Esophagus muscularis mucosa (tissue), 4 donors: ENCODE data around the gene RBMS3. TPM values are rescaled to one million over a fixed set of nuclear protein-coding genes. Genes with fewer than 3 reads are reported as not detected.
"Not testable (repeated sequence)": the region's sequence is repeated elsewhere in the genome, so short reads cannot be mapped to it uniquely, and the experiment has no call there.

ENCODE experiments used
- DNase-seq: peaks from one replicate; pipeline ENCODE4 v3.0.0-alpha.2; 2017; ENCODE audit errors: extremely low spot score
- H3K27ac ChIP-seq, 4 donors: fragments of 200-600 bp; sonication (generic); replicated peaks in 1 of 4; 1 replicate in 3 of 4; 2 replicates in 1 of 4; pipeline ENCODE4 v1.5.1; 2016 to 2019; ENCODE audit warnings: mild to moderate bottlenecking in 1 of 4
- H3K27me3 ChIP-seq, 4 donors: fragments of 200-600 bp; sonication (generic); one replicate each; pipeline versions ENCODE4 v1.5.1 to v1.6.0; 2016 to 2019
- H3K36me3 ChIP-seq, 4 donors: fragments of 200-600 bp; sonication (generic); one replicate each; pipeline ENCODE4 v1.5.1; 2016 to 2019
- H3K4me1 ChIP-seq, 4 donors: fragments of 200-600 bp; sonication (generic); one replicate each; pipeline ENCODE4 v1.5.1; 2016 to 2019
- H3K4me3 ChIP-seq, 4 donors: fragments of 200-600 bp; sonication (generic); 1 replicate in 2 of 4; 2 replicates in 2 of 4; pipeline ENCODE4 v1.5.1; 2016 to 2019; ENCODE audit warnings: mild to moderate bottlenecking in 4 of 4, moderate library complexity in 1 of 4
- H3K9me3 ChIP-seq, 4 donors: fragments of 200-600 bp; sonication (generic); 1 replicate in 3 of 4; 2 replicates in 1 of 4; pipeline ENCODE4 v1.5.1; 2016 to 2019
- EP300 ChIP-seq: sonication (generic); formaldehyde crosslinking; IDR thresholded peaks from one replicate; pipeline ENCODE4 v1.6.1; 2017; ENCODE audit warnings: antibody characterized with exemption
- POLR2A ChIP-seq: fragments of 450-650 bp; IDR thresholded peaks from one replicate; pipeline ENCODE4 v1.6.1; 2017; ENCODE audit warnings: antibody characterized with exemption, moderate library complexity, mild to moderate bottlenecking, low read depth
- POLR2AphosphoS5 ChIP-seq, 2 donors: sonication (generic); formaldehyde crosslinking; IDR thresholded peaks; one replicate each; pipeline ENCODE4 v1.6.1; 2017; ENCODE audit warnings: antibody characterized with exemption in 2 of 2
- WGBS: methylation state at CpG from one replicate; pipeline ENCODE4 v1.1.5; 2018; 5-methylcytosine and 5-hydroxymethylcytosine counted together
- intact Hi-C: fragments of 100-400 bp; cut with DNase I; formaldehyde crosslinking; loops from one replicate; pipeline ENCODE4 v1.15.1; 2023
- total RNA-seq, 4 donors: library from RNA; depleted of rRNA; stranded (reverse); fragments of >200 nt; gene quantifications; one replicate each; pipeline versions ENCODE4 v1.1.0 to v1.2.1, GENCODE V29; 2016
- TF ChIP-seq, protein P1 (sequence below), 3 experiments: fragments of 200-600 bp in 2 of 3; fragments of 450-650 bp in 1 of 3; sonication (generic) in 2 of 3; IDR thresholded peaks; one replicate each; pipeline ENCODE4 v1.5.1; 2017 to 2019; ENCODE audit warnings: antibody characterized with exemption in 3 of 3, mild to moderate bottlenecking in 2 of 3, moderate library complexity in 1 of 3

RBMS3 gene
- total RNA-seq, 4 donors from 2014 or later = 53.0 to 81.5 (median 61.2) TPM

DNA sequence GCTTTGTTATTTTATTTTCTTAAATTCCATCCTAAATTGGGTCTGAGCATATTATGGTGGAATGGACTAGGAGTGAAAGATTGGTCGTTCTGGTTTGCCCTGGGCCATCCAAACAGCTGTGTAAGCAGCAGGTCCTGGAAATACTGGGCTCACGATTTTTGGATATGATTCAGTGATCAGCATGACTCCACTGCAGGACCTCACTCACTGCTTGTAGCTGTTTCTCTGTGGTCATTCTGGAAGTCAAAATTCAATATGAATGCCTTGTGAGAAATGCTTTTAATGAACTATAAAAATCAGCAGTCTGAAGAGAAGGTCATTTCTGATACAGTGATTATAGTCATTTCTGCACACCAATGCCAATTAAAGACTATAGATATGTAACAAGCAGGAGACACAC lies 185.0 kb downstream of the RBMS3 start:
- no peak for DNase-seq
- H3K4me3 ChIP-seq = no peak overlapping the region
- intact Hi-C loops = loop anchor here (5.0 kb wide), 1 partner anchor 34 kb away; no protein-coding TSS in a partner anchor
- H3K4me1 ChIP-seq = peaks cover 0 to 16% (median 8%) of the 10 kb centered on the region in 4 donors
- TF ChIP-seq POLR2AphosphoS5 (IDR thresholded peaks at IDR 0.05) = no peak
- TF ChIP-seq POLR2A = no peak
- TF ChIP-seq EP300 = no peak
- TF ChIP-seq, protein P1, sequence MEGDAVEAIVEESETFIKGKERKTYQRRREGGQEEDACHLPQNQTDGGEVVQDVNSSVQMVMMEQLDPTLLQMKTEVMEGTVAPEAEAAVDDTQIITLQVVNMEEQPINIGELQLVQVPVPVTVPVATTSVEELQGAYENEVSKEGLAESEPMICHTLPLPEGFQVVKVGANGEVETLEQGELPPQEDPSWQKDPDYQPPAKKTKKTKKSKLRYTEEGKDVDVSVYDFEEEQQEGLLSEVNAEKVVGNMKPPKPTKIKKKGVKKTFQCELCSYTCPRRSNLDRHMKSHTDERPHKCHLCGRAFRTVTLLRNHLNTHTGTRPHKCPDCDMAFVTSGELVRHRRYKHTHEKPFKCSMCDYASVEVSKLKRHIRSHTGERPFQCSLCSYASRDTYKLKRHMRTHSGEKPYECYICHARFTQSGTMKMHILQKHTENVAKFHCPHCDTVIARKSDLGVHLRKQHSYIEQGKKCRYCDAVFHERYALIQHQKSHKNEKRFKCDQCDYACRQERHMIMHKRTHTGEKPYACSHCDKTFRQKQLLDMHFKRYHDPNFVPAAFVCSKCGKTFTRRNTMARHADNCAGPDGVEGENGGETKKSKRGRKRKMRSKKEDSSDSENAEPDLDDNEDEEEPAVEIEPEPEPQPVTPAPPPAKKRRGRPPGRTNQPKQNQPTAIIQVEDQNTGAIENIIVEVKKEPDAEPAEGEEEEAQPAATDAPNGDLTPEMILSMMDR (IDR thresholded peaks at IDR 0.05) = no peak
- WGBS = 45% methylated on average over 2 of the region's 2 CpGs
- no peaks in the 10 kb centered on the region for H3K36me3 ChIP-seq
- no peak overlapping the region for H3K27ac ChIP-seq
- no peaks in the 10 kb centered on the region for H3K9me3 ChIP-seq
- no peaks in the 10 kb centered on the region for H3K27me3 ChIP-seq

DNA sequence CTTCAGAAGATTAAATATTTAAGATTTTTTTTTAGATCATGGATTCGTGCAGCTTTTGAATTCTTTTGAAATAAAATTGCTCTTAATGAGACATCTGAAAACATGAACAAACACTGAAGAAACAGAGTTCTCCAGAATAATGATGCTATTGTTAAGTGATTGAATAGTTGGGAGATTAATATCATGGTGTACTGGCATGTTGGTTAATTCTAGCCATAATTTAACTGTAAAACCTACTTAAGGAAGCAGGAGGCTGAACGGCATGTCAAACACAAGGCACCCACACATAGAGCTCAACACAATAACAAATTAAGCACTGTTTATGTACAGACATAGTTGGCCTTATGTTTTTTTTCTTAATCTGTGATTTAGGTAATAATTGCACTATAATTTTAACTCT lies 185.6 kb downstream of the RBMS3 start:
- no peak for DNase-seq
- WGBS = 61% methylated on average over 2 of the region's 2 CpGs
- Histone ChIP-seq H3K27me3 (no peaks in the 10 kb centered on the region), H3K36me3 (no peaks in the 10 kb centered on the region), H3K9me3 (no peaks in the 10 kb centered on the region), H3K4me3 (no peak overlapping the region), H3K4me1 (peaks cover 0 to 16% (median 8%) of the 10 kb centered on the region in 4 donors), H3K27ac (no peak overlapping the region)
- TF ChIP-seq POLR2A = no peak
- no peak for TF ChIP-seq POLR2AphosphoS5 (IDR thresholded peaks at IDR 0.05)
- TF ChIP-seq, protein P1 (IDR thresholded peaks at IDR 0.05) = no peak
- TF ChIP-seq EP300 = no peak
- intact Hi-C loops = loop anchor here (5.0 kb wide), 1 partner anchor 34 kb away; no protein-coding TSS in a partner anchor

DNA sequence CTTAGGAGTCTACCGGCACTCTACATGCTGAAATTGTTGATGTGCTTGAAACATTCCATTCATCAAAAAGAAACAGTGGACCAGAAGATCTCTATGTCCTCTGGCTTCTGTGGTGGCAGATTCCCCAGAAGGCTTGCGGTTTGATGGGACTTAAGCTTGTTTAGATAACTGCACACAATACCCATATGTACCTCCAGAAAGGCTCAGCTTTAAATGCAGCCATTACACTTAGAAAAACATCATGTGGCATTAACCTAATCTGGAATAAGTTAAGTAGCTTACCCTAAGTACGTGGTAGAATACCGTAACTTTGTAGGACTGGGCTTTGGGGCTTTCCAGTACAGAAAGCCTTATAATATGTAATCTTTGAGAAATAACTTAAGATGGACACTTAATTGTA lies 187.3 kb downstream of the RBMS3 start:
- no peak for DNase-seq
- Histone ChIP-seq H3K4me3 (no peak overlapping the region), H3K27me3 (no peaks in the 10 kb centered on the region), H3K9me3 (no peaks in the 10 kb centered on the region), H3K4me1 (peaks cover 0 to 16% (median 8%) of the 10 kb centered on the region in 4 donors), H3K27ac (no peak overlapping the region), H3K36me3 (peaks cover 0 to 4% (median 0%) of the 10 kb centered on the region in 4 donors)
- intact Hi-C loops = loop anchor here (5.0 kb wide), 1 partner anchor 36 kb away; no protein-coding TSS in a partner anchor
- TF ChIP-seq, protein P1 (IDR thresholded peaks at IDR 0.05) = no peak
- TF ChIP-seq POLR2AphosphoS5 (IDR thresholded peaks at IDR 0.05) = no peak
- no peak for TF ChIP-seq POLR2A
- no peak for TF ChIP-seq EP300
- 98% methylated on average over 4 of the region's 4 CpGs for WGBS

DNA sequence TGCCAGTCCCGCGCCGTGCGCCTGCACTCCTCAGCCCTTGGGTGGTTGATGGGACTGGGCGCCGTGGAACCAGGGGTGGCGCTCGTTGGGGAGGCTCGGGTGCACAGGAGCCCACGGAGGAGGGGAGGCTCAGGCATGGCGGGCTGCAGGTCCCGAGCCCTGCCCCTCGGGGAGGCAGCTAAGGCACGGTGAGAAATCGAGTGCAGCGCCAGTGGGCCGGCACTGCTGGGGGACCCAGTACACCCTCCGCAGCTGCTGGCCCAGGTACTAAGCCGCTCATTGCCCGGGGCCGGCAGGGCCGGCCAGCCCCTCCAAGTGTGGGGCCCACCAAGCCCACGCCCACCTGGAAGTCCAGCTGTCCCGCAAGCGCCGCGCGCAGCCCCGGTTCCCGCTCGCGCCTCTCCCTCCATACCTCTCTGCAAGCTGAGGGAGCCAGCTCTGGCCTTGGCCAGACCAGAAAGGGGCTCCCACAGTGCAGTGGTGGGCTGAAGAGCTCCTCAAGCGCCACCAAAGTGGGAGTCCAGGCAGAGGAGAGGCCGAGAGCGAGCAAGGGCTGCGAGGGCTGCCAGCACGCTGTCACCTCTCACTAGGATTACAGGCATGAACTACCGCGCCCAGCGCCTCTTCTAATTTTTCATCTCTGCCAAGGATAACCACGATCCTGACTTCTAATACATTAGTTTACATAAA lies 192.8 kb downstream of the RBMS3 start:
- WGBS = 95% methylated on average over 32 of the region's 41 CpGs
- peaks cover 0 to 10% (median 3%) of the 10 kb centered on the region in 4 donors for H3K4me1 ChIP-seq
- H3K27ac ChIP-seq, H3K4me3 ChIP-seq, DNase-seq, intact Hi-C loops, H3K36me3 ChIP-seq, H3K27me3 ChIP-seq, H3K9me3 ChIP-seq: not testable (repeated sequence)

DNA sequence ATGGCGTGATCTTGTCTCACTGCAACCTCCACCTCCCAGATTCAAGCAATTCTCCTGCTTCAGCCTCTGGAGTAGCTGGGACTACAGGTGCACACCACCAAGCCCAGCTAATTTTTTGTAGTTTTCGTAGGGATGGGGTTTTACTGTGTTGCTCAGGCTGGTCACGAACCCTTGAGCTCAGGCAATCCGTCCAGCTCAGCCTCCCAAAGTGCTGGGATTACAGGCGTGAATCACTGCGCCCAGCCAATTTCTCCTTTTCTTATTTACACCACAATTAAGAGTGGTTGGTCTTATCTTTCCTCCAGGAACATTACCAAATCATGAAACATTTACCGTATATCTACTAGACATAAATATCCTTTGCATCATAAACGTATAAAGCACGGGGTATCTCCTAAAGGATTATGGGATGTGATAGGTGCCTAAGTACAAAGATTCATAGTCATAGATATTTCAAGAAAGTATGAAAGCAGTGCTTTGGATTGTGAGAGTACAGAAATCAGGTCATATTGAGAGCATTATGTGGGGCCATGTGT lies 194.5 kb downstream of the RBMS3 start:
- 91% methylated on average over 9 of the region's 9 CpGs for WGBS
- Histone ChIP-seq H3K4me1 (peaks cover 0 to 10% (median 3%) of the 10 kb centered on the region in 4 donors), H3K27me3 (no peaks in the 10 kb centered on the region), H3K9me3 (no peaks in the 10 kb centered on the region), H3K27ac (no peak overlapping the region), H3K4me3 (no peak overlapping the region), H3K36me3 (peaks cover 0 to 4% (median 0%) of the 10 kb centered on the region in 4 donors)
- intact Hi-C loops = no loop called here
- DNase-seq = no peak
- TF ChIP-seq POLR2AphosphoS5 (IDR thresholded peaks at IDR 0.05) (no peak), EP300 (no peak), POLR2A (no peak)
- TF ChIP-seq, protein P1 (IDR thresholded peaks at IDR 0.05) = no peak
